G401 (cell line): ENCODE results near the gene C1orf56. TPM values are rescaled to one million over a fixed set of nuclear protein-coding genes. Genes with fewer than 3 reads are reported as not detected.

ENCODE experiments used
- DNase-seq: peaks from one replicate; pipeline ENCODE4 v3.0.0-alpha.2; 2015; ENCODE audit warnings: low spot score
- in situ Hi-C: cut with HindIII; loops from 2 replicates; pipeline ENCODE4 v1.10.0; 2016; ENCODE audit warnings: low sequenced_read_pairs, mixed read lengths
- total RNA-seq: library from RNA; depleted of rRNA; stranded (reverse); fragments of >200 nt; shearing (Covaris generic); gene quantifications from 2 replicates; pipeline ENCODE4 v1.2.3, GENCODE V29; 2014; rRNA removed

The C1orf56 gene, protein sequence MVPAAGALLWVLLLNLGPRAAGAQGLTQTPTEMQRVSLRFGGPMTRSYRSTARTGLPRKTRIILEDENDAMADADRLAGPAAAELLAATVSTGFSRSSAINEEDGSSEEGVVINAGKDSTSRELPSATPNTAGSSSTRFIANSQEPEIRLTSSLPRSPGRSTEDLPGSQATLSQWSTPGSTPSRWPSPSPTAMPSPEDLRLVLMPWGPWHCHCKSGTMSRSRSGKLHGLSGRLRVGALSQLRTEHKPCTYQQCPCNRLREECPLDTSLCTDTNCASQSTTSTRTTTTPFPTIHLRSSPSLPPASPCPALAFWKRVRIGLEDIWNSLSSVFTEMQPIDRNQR
- total RNA-seq, result 0.07 TPM in 1 of 2 replicates, not detected in the other

GRCh38 chr1:151047591-151047924 lies at the start of gene C1orf56:
C1orf56 (plus strand) TSS chr1:151047751; CDS start chr1:151047848, 97 bp downstream.
- peak; percentile 81 for DNase-seq
- in situ Hi-C loops, result no loop called here

DNA sequence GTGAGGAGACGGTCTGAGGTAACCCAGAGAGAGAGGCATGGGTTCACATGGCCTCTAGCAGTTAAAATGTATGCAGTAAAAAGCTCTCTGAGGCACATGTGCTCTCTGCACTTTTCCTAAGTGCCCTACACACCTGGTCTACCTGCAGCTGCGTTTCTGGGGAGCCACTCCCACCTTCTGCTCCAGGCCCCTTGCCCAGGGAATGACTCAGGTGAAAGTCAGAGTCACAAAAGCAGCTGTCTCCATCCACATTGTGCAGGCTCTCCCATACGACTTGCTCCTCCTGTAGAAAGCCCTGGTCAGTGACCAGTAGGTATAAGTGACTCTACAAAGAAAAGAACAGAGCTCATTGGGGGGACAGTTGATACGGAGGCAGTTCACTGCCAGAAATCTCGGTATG lies 49.6 kb upstream of the C1orf56 start:
- in situ Hi-C loops, result no loop called here
- DNase-seq, result no peak

DNA sequence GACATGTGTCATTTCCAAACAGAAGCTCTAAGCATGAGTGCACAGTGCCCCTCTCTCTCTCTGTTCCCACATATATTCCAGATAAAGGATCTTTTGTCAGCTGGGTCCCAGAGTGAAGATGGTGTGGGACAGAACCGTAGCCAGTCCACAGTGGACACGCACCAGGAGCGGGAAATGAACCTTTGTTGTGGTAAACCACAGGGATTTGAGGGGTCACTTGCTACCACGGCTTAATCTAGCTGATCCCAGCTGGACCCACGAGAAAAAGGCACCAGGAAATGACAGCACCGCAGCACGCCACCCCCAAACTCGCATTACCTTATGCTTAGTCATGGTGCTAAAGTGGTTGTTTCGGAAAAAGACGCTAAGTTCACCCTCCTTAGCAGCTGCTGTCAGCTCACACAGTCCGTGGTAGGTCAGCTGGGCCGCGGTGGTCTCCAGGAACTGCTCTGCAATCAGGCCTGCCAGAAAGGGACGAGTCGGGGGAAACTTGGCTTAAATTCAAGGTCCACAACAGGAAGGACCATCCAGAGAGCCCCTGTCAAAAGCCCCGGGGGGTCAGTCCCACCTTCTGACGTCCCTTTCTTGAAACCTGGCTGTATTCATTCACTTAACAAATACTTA lies 48.4 kb upstream of the C1orf56 start:
- in situ Hi-C loops, result no loop called here

GRCh38 chr1:150999926-151000325 lies 47.6 kb upstream of the C1orf56 start:
- in situ Hi-C loops, result no loop called here
- DNase-seq, result no peak

More for the DNA sequence above, 48.4 kb upstream of the C1orf56 start:
- DNase-seq, result no peak

DNA sequence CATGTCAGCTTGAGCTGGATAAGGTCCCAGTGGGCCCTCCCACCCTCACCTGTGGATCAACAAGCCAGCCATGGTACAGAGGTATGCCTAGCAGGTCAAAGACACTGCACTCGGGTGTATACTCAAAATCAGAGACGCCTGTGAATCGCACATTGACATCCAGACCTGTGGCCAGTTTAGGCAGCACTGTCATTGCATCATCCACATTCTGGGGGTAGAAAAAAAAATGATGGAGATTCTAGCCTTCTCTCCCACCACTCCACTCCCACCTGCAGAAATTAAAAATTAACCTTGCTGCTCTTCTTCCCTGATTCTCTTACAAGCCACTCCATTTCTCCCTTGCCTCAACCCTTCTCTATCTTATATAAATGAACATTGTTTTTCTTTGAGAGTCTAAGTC lies 47.1 kb upstream of the C1orf56 start:
- no peak for DNase-seq
- in situ Hi-C loops, result no loop called here

GRCh38 chr1:151001602-151002001 lies 45.9 kb upstream of the C1orf56 start:
- in situ Hi-C loops, result no loop called here

GRCh38 chr1:151002051-151002450 lies 45.5 kb upstream of the C1orf56 start:
- no peak for DNase-seq
- in situ Hi-C loops, result no loop called here

More at GRCh38 chr1:151001602-151002001, 45.9 kb upstream of the C1orf56 start:
- DNase-seq, result peak; percentile 36

DNA sequence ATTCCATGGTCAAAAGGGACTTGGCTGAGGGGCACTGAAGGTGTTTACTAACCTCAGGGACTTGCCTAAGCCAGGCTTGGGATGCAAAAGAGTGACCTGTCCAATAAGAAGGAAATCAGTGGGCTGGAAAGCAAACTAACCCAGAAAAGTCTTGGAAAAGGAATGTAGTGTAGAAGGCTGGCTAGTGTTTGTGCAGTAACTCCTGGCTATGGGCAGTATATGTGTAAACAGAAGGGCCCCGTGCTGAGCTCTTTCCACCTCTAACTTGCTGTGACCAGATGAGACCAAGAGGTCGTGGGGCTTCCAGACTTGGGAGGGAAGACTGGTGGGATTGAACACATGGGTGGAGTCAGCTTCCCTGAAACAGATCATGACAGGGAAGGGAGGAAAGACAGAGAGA lies 44.9 kb upstream of the C1orf56 start:
- in situ Hi-C loops, result no loop called here
- DNase-seq, result no peak

DNA sequence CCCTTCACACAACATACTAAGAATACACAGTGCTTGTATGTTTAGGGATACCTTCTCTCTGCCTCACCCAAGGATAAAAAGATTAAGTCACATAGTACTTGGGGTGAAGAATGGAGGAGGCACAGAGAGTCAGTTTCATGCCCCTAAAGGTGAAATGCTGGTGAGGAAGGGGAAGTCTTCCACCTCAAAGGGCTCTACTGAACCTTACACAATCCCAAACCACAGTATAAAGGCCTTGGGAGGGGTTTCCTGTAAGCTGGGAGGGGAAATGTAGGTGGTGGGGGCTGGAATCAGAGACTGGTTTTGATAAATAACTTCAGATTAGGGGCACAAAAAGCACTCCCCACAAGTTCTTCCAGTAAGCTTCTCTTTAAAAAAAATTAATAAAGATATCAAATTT lies 44.4 kb upstream of the C1orf56 start:
- in situ Hi-C loops, result no loop called here

DNA sequence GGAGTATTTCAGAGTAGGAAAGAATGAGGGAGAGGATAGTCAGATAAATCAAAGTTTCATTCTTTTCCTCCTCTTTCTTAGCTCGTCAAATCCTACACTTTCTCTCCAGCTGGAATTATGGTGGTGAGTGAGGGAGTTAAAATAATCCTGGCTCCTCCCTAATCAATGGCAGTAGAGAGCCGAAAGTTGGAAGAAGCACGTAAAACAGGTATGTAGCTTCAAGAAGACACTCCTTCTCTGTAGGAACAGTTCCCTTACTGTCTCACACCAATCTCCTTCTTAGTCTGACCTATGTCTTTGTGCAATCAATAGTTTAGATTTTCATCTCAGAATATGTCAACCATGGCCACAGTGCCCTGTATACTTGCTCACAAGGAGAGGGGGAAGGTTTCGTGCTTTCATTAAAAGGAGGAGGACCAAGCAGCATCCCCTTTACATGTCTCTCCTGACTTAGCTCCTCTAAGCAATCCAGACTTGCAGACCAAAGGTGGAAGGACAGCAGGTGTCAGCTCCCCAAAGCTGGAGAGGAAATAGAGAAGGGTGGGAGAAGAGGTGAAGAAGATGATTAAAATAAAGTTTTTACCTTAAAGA lies 41.7 kb upstream of the C1orf56 start:
- in situ Hi-C loops, result no loop called here
- peak; percentile 64 for DNase-seq

More for the DNA sequence above, 44.4 kb upstream of the C1orf56 start:
- DNase-seq, result no peak

DNA sequence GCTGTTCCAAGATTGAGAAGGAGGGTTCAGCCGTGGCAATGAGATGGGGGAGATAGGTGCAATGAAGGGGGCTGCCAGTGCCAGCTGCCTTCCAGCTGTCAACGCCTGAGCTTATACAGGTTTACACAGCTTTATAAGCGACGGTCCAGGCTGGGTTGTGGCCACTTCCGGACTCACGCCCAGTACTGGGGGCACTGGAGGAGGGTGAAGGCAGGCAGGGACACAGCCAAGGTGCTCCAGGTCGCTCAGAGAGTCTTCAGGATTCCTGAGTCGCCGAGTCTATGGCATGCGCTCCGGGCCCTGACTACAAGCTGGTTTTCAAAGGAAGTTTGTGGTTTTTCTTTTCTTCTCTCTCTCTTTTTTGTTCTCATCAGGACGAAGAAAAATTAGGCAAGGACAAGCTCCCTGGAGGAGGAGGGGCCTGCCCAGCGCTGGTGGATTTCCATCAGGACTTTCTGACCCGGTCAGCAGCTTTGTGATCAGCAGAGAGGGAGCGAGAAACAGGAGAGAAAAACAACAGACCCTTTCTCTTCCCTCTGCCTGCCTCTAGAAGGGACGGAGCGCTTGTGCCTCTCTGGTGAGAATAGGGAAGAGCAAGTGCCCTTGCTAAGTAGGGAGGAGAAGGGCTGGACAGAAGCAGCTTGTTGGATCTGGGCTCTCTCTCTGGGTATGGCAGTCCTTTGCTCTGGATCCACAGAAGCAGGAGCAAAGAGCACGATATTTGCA lies 41.1 kb upstream of the C1orf56 start, which contains the start of gene MINDY1:
Gene MINDY1, minus strand, starts transcription at position 576 of the 726 bp plus-strand sequence. CDS start 4,285 bp downstream, outside the sequence.
- in situ Hi-C loops, result no loop called here
- peak; percentile 95 for DNase-seq

- in situ Hi-C loops, result no loop called here
- DNase-seq, result no peak
Observed at GRCh38 chr1:151007853-151008243, 39.7 kb upstream of the C1orf56 start.

- in situ Hi-C loops, result no loop called here
Observed at GRCh38 chr1:151008244-151009205, 39.0 kb upstream of the C1orf56 start, which contains the start of gene PRUNE1. PRUNE1 (plus strand) TSS chr1:151008449; CDS start chr1:151008633, 184 bp downstream.

DNA sequence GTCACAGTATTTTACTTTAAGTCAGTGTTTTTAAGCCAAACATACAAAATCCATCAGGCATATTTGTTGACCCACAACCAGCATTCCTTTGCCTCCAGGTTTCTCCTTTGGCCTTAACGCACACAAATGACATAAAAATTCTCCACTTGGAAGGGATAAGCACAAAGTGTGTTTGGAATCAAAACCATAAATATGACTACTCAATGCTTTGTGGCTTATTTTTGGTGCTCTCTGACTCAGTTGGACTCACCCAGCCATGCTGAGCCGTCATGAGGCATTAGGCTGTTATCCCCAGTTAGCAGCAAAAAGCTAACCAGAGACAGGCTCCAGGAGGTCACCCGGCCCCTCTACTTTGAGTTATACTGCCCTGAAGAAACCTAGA lies 38.4 kb upstream of the C1orf56 start:
- no peak for DNase-seq
- in situ Hi-C loops, result no loop called here

More at GRCh38 chr1:151008244-151009205, 39.0 kb upstream of the C1orf56 start, which contains the start of gene PRUNE1:
- peak; percentile 96 for DNase-seq

DNA sequence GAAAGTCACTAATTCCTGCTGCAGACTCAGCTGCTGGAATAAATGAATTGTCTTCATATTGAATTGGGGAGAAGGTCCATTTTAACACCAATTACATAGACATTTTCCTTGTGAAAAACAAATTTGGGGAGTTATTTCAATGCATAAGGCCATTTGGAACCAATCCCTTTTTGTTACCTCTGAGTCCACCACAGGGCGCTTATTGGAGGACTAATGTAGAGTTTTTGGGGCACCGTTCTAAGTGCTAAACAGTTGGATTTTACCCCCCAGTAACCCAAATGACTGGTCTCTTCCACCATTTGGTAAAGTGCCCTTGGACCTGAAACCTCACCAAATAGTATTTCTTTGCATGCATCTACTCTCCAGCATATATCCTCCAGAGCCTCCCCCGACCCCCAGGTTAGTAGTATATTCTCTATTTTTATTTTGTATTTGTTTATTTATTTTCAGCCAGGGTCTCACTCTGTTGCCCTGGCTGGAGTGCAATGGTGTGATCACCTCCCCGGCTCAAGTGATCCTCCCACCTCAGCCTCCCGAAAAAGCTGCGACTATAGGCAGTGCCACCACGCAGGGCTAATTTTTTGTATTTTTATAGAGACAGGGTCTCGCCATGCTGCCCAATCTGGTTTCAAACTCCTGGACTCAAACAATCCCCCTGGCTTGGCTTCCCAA lies 37.7 kb upstream of the C1orf56 start:
- in situ Hi-C loops, result no loop called here
- DNase-seq, result no peak

- DNase-seq, result no peak
- in situ Hi-C loops, result no loop called here
Observed at GRCh38 chr1:151010346-151010726, 37.2 kb upstream of the C1orf56 start.

DNA sequence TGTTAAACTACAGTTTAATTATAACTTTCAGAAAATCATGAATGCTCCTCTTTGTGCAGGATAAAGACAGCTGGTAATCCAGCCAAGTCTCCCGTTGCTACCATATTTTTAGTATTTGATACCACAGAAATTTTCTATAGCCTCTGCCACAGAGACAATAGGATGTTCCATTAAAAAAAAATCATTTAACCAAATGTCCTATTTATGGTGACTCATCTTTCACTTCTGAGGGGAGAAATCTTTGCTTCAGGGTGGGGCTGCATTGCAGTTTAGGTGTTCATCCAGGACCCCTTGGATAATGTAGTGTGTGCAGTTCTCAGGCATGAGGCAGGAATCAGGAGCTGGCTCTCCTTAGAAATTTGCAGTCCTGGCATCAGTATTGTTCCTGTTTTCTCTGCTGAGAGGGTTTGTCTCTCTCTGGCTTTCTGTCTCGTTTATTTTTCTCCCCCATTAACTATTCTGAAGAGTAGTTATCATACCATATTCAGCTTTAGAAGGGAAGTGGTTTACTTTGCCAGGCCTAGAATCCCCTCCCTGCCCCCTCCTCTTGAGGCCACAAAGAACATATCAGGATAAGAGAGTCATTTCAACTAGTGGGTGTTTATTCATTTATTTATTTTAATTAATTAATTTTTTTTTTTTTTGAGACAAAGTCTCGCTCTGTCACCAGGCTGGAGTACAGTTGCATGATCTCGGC lies 36.2 kb upstream of the C1orf56 start:
- no peak for DNase-seq
- in situ Hi-C loops, result no loop called here
